Vagina (tissue), 2 donors: ENCODE data around the gene CALN1.

Experiments used
- CTCF ChIP-seq, 3 experiments: fragments of 450-650 bp in 2 of 3; fragments of 200-600 bp in 1 of 3; sonication (generic) in 1 of 3; IDR thresholded peaks; one replicate each; pipeline ENCODE4 v1.5.1; 2017 to 2019; ENCODE audit warnings: antibody characterized with exemption in 3 of 3, mild to moderate bottlenecking in 2 of 3, moderate library complexity in 2 of 3
- POLR2A ChIP-seq, 2 donors: fragments of 450-650 bp; IDR thresholded peaks; one replicate each; pipeline ENCODE4 v1.6.1; 2017; ENCODE audit warnings: antibody characterized with exemption in 2 of 2, mild to moderate bottlenecking in 2 of 2, moderate library complexity in 2 of 2
- POLR2AphosphoS5 ChIP-seq, 2 donors: sonication (generic); formaldehyde crosslinking; IDR thresholded peaks; one replicate each; pipeline ENCODE4 v1.9.0; 2017; ENCODE audit warnings: antibody characterized with exemption in 2 of 2, mild to moderate bottlenecking in 2 of 2, low read depth in 1 of 2; ENCODE audit not compliant: insufficient read depth in 1 of 2

GRCh38 chr7:72453471-72453870 lies 41.3 kb upstream of the CALN1 start:
- no peak for TF ChIP-seq CTCF (IDR thresholded peaks at IDR 0.05)
- no peak for TF ChIP-seq POLR2AphosphoS5 (IDR thresholded peaks at IDR 0.05; ENCODE audit: insufficient read depth in 1 of 2, low read depth in 1 of 2)
- no peak for TF ChIP-seq POLR2A (IDR thresholded peaks at IDR 0.05)
